HS-27A (cell line): ENCODE data around the gene PLCD4.

ENCODE experiments used
- DNase-seq: peaks from one replicate; pipeline ENCODE4 v3.0.0-alpha.2; 2012; ENCODE audit warnings: low read depth, missing footprints

The PLCD4 gene

DNA sequence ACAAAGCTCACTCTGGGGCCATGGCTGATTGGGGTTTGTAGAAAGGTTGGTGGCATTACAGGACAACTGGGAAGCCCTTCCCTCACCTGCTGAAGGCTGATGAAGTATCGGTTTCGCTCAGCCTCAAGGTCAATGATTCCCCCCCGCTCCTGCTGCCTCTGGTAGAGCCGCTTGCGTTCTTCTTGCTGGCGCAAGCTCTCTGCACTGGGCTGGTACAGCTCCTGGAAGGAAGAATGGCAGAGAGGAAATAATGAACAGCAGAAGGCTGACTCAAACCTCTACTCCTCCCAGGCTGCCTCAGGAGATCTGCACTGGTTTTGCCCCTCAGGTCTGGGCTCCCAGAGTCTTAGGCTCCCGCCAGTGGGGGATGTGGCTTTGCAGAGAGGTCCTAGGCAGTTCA lies 57.0 kb downstream of the PLCD4 start:
- no peak for DNase-seq

- DNase-seq, result no peak
Observed at GRCh38 chr2:218671097-218671653, 63.5 kb downstream of the PLCD4 start.

- peak; percentile 50 for DNase-seq
Observed at GRCh38 chr2:218671654-218672566, 64.2 kb downstream of the PLCD4 start, which contains the start of the genes RNF25 and STK36. Gene RNF25, minus strand, starts transcription at chr2:218672002. Its CDS starts 32 bp downstream, at chr2:218671970. Gene STK36, plus strand, starts transcription at chr2:218672086. Its CDS starts 744 bp downstream, at chr2:218672830.

- no peak for DNase-seq
Observed at GRCh38 chr2:218679119-218679518, 71.4 kb downstream of the PLCD4 start.

GRCh38 chr2:218680061-218680460 lies 72.4 kb downstream of the PLCD4 start:
- DNase-seq, result no peak
